ENCODE results near the gene NOL4L. TPM values are rescaled to one million over a fixed set of nuclear protein-coding genes. Genes with fewer than 3 reads are reported as not detected.

The NOL4L gene
- total and polyA plus RNA-seq, 2 experiments from 2014 or later = 35.6 to 42.9 TPM

DNA sequence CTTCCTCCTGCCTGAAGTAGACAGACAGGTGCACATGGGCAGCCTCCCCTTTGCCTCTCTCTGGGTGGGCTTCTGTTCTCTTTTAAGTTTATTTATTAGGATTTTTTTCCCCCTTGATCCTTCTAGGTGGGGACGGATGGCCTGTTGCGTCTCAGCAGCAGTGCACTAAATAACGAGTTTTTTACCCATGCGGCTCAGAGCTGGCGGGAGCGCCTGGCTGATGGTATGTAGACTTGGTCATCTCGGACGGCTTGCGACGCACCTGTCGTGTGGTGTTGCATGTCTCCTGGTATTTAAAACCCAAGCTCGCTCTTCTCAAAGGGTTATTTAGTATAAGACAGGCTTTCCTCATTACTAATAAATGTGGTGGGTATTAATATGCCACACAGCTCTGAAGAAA lies 153.7 kb downstream of the NOL4L start:
- Histone ChIP-seq H3K27me3 (no peaks in the 10 kb centered on the region), H3K4me2 (no peak overlapping the region), H2AFZ (no peak overlapping the region), H3K27ac (no peak overlapping the region), H3K9me2 (replicated peaks; ENCODE audit: insufficient read depth) (no peaks in the 10 kb centered on the region), H3K9me3 (ENCODE audit: low read depth) (no peaks in the 10 kb centered on the region), H4K20me1 (ENCODE audit: insufficient read depth, poor library complexity, severe bottlenecking) (peaks cover 19% of the 10 kb centered on the region), H3K36me3 (replicated peaks; ENCODE audit: insufficient read depth, low read depth) (peaks cover 17% of the 10 kb centered on the region), H3K4me1 (ENCODE audit: insufficient read depth) (no peaks in the 10 kb centered on the region), H3K4me3 (no peak overlapping the region), H3K79me2 (peaks cover 60% of the 10 kb centered on the region)
- DNase-seq (ENCODE audit: low spot score) = no peak
- 95% methylated on average over 12 of the region's 12 CpGs for WGBS (ENCODE audit: low lambda C conversion rate, missing lambda C conversion rate)
- TF ChIP-seq EZH2phosphoT487 (IDR thresholded peaks at IDR 0.05; ENCODE audit: low read depth, severe bottlenecking, unreplicated experiment) (no peak), EZH2 (IDR thresholded peaks at IDR 0.05; ENCODE audit: borderline replicate concordance) (no peak)
- TF ChIP-seq, protein P1, sequence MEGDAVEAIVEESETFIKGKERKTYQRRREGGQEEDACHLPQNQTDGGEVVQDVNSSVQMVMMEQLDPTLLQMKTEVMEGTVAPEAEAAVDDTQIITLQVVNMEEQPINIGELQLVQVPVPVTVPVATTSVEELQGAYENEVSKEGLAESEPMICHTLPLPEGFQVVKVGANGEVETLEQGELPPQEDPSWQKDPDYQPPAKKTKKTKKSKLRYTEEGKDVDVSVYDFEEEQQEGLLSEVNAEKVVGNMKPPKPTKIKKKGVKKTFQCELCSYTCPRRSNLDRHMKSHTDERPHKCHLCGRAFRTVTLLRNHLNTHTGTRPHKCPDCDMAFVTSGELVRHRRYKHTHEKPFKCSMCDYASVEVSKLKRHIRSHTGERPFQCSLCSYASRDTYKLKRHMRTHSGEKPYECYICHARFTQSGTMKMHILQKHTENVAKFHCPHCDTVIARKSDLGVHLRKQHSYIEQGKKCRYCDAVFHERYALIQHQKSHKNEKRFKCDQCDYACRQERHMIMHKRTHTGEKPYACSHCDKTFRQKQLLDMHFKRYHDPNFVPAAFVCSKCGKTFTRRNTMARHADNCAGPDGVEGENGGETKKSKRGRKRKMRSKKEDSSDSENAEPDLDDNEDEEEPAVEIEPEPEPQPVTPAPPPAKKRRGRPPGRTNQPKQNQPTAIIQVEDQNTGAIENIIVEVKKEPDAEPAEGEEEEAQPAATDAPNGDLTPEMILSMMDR (IDR thresholded peaks at IDR 0.05; ENCODE audit: poor library complexity) = no peak

DNA sequence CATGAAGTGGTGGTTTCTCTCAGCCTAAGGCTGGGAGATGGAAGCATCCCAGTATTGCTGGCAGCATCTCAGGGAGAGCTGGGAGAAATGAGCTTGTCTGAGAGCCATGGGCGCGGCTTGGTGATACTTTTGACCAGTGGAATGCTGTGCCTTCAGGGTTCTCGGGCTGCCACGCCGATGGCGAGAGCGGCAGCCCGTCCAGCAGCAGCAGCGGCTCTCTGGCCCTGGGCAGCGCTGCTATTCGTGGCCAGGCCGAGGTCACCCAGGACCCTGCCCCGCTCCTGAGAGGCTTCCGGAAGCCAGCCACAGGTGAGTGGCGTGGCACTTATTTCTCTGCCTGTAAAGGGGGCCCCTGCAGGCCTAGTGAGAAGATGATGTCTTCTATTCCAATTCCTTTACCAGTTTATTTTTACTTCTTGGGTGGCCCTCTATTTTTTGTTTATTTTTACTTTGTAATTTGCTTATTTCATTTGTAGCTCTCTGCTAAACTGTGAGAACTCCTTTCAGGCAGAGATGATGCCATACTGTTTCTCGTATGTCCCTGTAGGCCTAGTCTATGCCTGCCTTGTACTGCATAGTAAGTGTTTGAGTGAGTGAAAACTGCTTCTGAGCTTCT lies 155.3 kb downstream of the NOL4L start:
- peaks cover 29% of the 10 kb centered on the region for H4K20me1 ChIP-seq (ENCODE audit: insufficient read depth, poor library complexity, severe bottlenecking)
- WGBS (ENCODE audit: low lambda C conversion rate, missing lambda C conversion rate) = 93% methylated on average over 16 of the region's 16 CpGs
- H3K9me2 ChIP-seq (replicated peaks; ENCODE audit: insufficient read depth) = no peaks in the 10 kb centered on the region
- no peak overlapping the region for H3K4me3 ChIP-seq
- H3K79me2 ChIP-seq = peaks cover 70% of the 10 kb centered on the region
- TF ChIP-seq EZH2 (IDR thresholded peaks at IDR 0.05; ENCODE audit: borderline replicate concordance) (no peak), EZH2phosphoT487 (IDR thresholded peaks at IDR 0.05; ENCODE audit: low read depth, severe bottlenecking, unreplicated experiment) (no peak)
- TF ChIP-seq, protein P1 (IDR thresholded peaks at IDR 0.05; ENCODE audit: poor library complexity) = no peak
- no peaks in the 10 kb centered on the region for H3K9me3 ChIP-seq (ENCODE audit: low read depth)
- no peak overlapping the region for H2AFZ ChIP-seq
- no peaks in the 10 kb centered on the region for H3K27me3 ChIP-seq
- no peak for DNase-seq (ENCODE audit: low spot score)
- H3K4me2 ChIP-seq = no peak overlapping the region
- H3K4me1 ChIP-seq (ENCODE audit: insufficient read depth) = no peaks in the 10 kb centered on the region
- peaks cover 17% of the 10 kb centered on the region for H3K36me3 ChIP-seq (replicated peaks; ENCODE audit: insufficient read depth, low read depth)
- H3K27ac ChIP-seq = no peak overlapping the region

DNA sequence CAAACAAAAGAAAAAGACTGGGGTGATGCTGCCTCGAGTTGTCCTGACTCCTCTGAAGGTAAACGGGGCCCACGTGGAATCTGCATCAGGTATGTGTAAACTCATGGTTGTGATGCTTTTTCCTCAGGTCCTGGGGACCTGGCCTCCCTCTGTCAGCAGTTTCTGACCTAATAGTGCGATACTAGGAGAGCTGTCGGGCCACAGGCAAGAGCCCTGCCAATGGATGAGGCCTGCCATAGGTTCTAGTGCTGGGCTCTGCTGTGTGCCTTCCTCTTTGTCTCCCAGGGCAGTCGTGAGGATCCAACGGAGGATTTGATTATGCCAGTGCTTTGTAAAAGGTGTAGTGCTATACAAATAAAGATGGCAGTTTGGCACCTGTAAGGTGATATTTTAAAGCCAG lies 155.8 kb downstream of the NOL4L start:
- peaks cover 72% of the 10 kb centered on the region for H3K79me2 ChIP-seq
- no peaks in the 10 kb centered on the region for H3K9me2 ChIP-seq (replicated peaks; ENCODE audit: insufficient read depth)
- H3K4me1 ChIP-seq (ENCODE audit: insufficient read depth) = no peaks in the 10 kb centered on the region
- H2AFZ ChIP-seq = no peak overlapping the region
- DNase-seq (ENCODE audit: low spot score) = no peak
- no peak overlapping the region for H3K4me2 ChIP-seq
- H3K36me3 ChIP-seq (replicated peaks; ENCODE audit: insufficient read depth, low read depth) = peaks cover 17% of the 10 kb centered on the region
- TF ChIP-seq, protein P1 (IDR thresholded peaks at IDR 0.05; ENCODE audit: poor library complexity) = no peak
- no peak for TF ChIP-seq EZH2phosphoT487 (IDR thresholded peaks at IDR 0.05; ENCODE audit: low read depth, severe bottlenecking, unreplicated experiment)
- no peaks in the 10 kb centered on the region for H3K27me3 ChIP-seq
- H3K27ac ChIP-seq = no peak overlapping the region
- WGBS (ENCODE audit: low lambda C conversion rate, missing lambda C conversion rate) = 91% methylated on average over 7 of the region's 7 CpGs
- H3K9me3 ChIP-seq (ENCODE audit: low read depth) = no peaks in the 10 kb centered on the region
- H3K4me3 ChIP-seq = no peak overlapping the region
- peaks cover 33% of the 10 kb centered on the region for H4K20me1 ChIP-seq (ENCODE audit: insufficient read depth, poor library complexity, severe bottlenecking)
